GM18520 (cell line): ENCODE data around the gene AASDH.
"Not testable (repeated sequence)": the region's sequence is repeated elsewhere in the genome, so short reads cannot be mapped to it uniquely, and the experiment has no call there.

ENCODE experiments used
- ATAC-seq: cut with Tn5 transposase; IDR thresholded peaks from one replicate; pipeline ENCODE4 v1.9.1; 2021; ENCODE audit not compliant: unreplicated experiment

The AASDH gene

GRCh38 chr4:56391270-56391669, 4.0 kb upstream of the AASDH start:
- ATAC-seq, result no peak

- ATAC-seq, result no peak
Measured at GRCh38 chr4:56389558-56389957, 2.3 kb upstream of the AASDH start.

- ATAC-seq, result no peak
Measured at GRCh38 chr4:56388306-56388705, 1.0 kb upstream of the AASDH start.

- ATAC-seq, result no peak
Measured at GRCh38 chr4:56386091-56386490, 1.2 kb downstream of the AASDH start.

- no peak for ATAC-seq
Measured at GRCh38 chr4:56375458-56375857, 11.8 kb downstream of the AASDH start.

- ATAC-seq, result no peak
Measured at GRCh38 chr4:56374956-56375355, 12.3 kb downstream of the AASDH start.

GRCh38 chr4:56372774-56373173, 14.5 kb downstream of the AASDH start:
- ATAC-seq, result no peak

- no peak for ATAC-seq
Measured at GRCh38 chr4:56371426-56372220, 15.7 kb downstream of the AASDH start.

GRCh38 chr4:56370377-56370776, 16.9 kb downstream of the AASDH start:
- ATAC-seq, result no peak

- not testable (repeated sequence) for ATAC-seq
Measured at GRCh38 chr4:56362981-56363380, 24.3 kb downstream of the AASDH start.

GRCh38 chr4:56360071-56360470, 27.2 kb downstream of the AASDH start:
- ATAC-seq, result no peak

- no peak for ATAC-seq
Measured at GRCh38 chr4:56356650-56357049, 30.6 kb downstream of the AASDH start.

- no peak for ATAC-seq
Measured at GRCh38 chr4:56348576-56348975, 38.7 kb downstream of the AASDH start.

- no peak for ATAC-seq
Measured at GRCh38 chr4:56345458-56345857, 41.8 kb downstream of the AASDH start.

- ATAC-seq, result no peak
Measured at GRCh38 chr4:56342746-56343145, 44.5 kb downstream of the AASDH start.

GRCh38 chr4:56330691-56331090, 56.6 kb downstream of the AASDH start:
- ATAC-seq, result no peak

GRCh38 chr4:56326363-56326762, 60.9 kb downstream of the AASDH start:
- ATAC-seq, result no peak

- ATAC-seq, result no peak
Measured at GRCh38 chr4:56324011-56324610, 63.2 kb downstream of the AASDH start.

- ATAC-seq, result no peak
Measured at GRCh38 chr4:56323327-56323726, 64.0 kb downstream of the AASDH start.

- ATAC-seq, result no peak
Measured at GRCh38 chr4:56321251-56321650, 66.0 kb downstream of the AASDH start.

- no peak for ATAC-seq
Measured at GRCh38 chr4:56320293-56320692, 67.0 kb downstream of the AASDH start.

GRCh38 chr4:56318555-56318954, 68.7 kb downstream of the AASDH start:
- ATAC-seq, result no peak

- ATAC-seq, result no peak
Measured at GRCh38 chr4:56317749-56318148, 69.5 kb downstream of the AASDH start.
